GM18868 (cell line): ENCODE results near the gene TOR4A.

ENCODE experiments used
- ATAC-seq: cut with Tn5 transposase; IDR thresholded peaks from one replicate; pipeline ENCODE4 v1.9.1; 2021; ENCODE audit warnings: mild to moderate bottlenecking, moderate library complexity; ENCODE audit not compliant: unreplicated experiment

TOR4A gene

DNA sequence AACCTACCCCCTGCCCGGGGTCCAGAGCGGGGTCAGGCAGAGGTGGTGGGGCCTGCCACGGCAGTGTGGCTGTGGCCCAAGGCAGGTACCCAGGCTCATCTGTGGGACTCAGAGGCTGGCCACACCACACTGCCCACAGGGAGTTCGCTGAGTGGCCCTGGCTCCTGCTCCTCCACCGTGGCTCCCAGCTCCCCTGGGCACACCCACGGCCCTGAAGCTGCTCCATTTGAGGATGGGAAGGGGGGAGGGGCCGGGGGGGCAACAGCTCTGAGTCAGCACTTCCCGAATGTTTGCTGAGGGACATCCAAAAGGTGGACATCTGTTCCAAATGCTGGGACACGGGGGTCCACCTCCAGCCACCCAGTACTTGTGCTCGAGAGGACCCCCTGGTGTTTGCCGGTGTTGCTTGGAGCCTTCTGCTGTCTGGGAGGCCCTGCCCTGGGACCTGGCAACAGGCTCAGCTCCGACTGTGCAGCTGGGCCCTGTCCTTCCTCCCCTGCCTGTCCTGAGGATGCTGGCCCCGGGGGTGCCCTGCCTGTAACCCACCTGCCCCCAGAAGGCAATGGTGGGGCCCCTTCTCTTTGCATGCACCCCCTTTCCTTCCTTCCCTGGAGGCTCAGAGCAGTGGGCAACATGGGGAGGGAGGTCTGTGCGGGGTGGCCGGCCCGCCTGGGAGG, 27.0 kb downstream of the TOR4A start:
- no peak for ATAC-seq

DNA sequence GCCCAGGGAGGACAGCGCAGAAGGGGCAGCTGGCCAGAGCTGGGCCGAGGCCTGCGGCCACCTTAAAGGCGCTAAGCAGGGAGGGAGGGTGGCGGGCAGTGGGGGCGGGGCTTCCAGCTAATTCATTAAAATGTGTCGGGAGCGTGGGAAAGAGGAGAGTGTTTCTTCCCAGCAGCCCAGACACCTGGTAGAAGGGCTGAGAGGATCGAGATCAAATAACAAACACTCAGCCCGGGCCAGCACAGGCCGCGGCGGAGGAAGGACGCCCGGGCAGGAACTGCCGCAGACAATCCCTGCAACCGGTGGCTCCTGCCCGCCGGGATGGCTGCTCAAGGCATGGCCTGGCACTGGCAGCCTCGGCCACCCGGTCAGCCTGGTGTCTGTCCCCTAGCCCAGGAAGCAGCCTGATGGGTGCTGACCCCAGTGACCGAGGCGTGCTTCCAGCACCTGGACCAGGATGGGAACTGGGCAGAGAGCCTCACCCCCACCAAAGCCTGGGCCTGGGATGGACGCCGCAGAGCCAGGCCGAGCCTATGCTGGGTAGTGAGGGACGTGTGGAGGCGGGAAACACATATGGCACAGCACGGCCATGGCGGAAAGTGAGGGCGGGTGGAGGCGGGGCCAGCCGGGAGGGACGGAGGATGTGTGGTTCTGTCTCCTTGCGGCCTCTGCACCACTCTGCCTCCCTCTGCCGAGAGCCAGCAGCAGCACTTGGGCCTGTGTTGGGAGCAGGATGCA, 27.7 kb downstream of the TOR4A start:
- no peak for ATAC-seq

DNA sequence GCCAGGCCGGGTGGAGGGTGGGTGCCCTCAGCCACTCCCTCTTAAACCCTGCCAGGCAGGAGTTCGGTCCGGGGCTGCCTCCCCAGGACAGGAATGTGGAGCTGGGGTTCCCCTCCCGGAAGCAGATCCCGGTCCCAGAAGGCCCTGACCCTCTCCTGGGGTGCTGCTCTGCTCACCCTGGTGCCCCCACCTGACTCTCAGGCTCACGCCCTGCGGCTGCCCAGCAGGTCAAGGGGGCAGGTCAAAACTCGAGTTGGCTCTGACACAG, 28.2 kb downstream of the TOR4A start:
- no peak for ATAC-seq

DNA sequence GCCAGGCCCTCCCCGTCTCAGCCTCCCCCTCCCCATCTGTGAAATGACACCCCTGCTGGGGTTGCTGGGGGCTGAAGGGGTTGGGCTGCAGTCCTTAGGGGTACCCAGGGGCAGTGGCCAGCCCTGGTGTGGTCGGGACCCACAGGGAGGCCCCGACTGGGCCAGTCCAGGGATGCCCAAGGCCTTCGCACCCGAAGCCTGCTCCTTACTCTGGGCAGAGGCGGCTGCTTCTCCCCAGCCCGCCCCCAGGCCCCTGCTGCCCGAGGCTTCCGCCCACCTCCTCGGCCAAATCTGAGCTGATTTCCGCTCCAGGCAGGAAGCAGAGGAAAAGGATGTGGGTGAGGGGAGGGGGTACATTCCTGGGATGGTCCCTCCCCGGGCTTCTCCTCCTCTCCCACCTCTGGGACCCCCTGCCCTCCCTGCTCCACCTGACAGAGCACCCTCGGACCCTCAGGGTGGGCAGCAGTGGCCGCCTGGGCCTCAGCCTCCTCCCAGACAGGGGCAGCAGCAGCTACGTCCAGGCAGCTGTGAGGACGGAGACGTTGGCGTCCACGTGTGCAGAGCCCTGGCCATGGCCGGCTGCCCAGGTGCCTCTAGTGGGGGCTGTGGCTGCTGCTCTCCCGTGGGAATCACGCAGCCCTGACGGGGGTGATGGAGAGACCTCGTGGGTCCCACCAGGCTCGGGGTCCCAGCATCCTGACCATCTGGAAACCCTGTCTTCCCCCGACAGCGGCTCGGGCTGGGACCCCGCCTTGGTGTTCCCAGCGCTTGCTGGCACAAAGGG, 28.7 kb downstream of the TOR4A start:
- no peak for ATAC-seq

DNA sequence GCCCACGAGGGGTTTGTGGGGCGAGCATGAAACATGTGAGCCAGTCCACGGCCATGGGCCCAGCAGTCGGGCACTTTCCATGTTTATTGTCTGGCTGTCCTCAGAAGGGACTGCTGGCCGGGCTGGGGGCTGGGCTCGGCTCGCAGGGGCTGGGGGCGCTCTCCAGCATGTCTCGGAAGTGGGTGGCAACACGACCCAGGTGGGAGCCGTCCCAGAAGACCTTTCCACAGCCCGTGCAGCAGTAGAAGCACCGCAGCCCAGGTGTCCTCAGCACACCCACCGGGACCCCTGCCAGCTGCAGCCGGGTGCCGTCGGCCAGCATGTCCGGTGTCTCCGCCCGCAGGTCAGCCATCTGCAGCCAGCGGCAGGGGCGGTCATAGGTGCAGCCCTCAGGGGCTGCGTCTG, 29.3 kb downstream of the TOR4A start:
- no peak for ATAC-seq

DNA sequence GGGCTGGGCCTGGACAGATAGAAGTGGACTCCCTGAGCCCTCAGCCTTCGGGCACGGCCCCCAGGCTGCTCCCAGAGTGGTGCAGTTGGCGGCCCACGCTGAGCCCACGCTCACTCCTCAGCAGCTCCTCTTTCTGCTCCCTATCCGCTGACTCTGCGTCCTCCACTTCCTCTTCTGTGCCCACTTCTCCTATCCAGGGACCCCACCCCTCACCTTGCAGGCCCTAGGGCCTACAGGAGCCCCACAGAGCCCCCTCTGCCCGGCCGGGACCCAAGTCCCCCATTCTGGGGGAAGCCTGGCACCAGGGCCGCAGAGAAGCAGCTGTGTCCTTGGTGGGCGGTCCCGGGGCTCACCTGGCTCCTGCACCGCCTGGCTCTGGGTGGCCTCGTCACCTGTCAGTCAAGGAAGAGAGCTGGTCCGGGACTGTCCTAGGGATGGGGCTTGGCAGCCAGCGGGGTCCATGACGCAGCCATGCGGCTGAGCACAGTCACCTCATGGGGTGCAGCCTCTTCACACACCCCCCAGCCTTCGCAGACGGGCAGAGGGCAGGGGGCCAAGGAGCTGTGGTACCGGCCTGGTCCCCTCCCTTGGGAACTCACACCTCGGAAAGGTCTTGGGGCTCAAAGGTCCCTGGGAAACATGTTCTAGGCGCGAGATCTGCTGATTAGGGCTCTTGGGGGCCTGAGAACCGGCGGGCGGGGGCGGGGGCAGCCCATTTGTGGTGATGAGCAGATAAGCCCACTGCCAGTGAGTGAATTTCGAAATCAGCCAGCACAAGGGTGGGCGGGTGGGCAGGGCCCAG, 29.9 kb downstream of the TOR4A start:
- ATAC-seq: no peak

DNA sequence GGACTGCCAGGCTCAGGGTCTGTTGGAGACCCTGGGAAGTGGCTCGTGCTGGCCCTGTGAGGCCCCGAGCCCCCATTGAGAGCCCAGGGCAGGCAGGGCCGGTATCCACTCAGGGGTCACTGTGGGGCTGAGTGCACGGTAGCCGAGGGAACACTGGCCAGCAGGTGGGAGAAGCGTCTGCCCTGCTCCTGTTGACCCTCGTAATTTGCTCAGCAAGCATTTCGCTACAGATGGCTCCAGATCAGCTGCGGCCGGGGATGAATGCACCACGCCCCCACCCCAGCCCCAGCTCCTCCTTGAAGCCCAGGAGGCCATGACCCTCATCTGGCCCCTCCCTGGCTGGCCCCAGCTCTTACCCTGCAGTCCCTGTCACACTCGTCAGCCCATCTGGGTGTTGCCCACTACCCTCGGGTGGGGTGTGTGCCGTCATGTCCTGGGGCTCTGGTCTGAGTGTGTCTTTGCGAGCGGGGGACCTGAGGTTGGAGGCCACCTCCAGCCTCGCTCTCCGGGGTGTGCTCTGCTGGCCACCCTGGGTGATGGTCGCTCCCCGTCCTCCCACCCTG, 30.6 kb downstream of the TOR4A start:
- ATAC-seq: no peak

DNA sequence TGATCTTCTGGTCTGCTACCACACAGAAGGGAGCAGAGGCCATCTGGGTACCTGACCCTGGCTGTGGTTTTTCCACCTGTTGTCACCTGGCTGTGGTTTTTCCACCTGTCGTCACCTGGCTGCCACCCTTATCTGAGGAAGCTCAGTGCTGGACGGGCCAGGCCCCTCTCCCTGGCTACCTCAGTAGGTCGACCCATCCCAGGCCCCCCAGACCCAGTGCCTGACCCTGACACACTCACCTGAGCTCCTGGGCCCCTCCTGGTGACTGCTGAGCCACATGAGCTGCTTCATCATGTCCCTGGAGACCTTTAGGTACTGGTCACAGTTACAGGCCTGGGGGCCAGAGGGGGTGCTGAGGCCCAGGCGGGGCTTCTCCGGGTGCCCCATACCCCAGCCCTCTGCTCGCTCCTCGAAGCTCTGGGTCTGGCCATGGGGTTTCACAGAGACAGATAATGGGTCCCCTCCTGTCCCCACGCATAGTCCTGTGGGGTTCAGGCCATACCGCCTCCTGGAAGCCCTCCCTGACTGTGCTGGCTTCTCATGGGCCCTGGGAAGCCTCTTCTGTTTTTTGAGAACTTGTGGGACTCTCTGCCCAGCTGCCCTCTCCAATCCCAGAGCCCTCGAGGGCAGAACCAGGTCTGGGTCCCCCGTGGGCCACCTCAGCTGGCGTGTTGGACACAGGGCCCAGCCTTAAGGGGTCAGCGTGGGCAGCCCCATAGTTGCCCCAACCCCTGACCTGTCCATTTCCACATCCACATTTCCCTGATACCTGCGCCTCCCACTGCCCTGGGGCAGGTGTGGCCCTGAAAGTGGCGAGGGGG, 32.1 kb downstream of the TOR4A start:
- no peak for ATAC-seq

DNA sequence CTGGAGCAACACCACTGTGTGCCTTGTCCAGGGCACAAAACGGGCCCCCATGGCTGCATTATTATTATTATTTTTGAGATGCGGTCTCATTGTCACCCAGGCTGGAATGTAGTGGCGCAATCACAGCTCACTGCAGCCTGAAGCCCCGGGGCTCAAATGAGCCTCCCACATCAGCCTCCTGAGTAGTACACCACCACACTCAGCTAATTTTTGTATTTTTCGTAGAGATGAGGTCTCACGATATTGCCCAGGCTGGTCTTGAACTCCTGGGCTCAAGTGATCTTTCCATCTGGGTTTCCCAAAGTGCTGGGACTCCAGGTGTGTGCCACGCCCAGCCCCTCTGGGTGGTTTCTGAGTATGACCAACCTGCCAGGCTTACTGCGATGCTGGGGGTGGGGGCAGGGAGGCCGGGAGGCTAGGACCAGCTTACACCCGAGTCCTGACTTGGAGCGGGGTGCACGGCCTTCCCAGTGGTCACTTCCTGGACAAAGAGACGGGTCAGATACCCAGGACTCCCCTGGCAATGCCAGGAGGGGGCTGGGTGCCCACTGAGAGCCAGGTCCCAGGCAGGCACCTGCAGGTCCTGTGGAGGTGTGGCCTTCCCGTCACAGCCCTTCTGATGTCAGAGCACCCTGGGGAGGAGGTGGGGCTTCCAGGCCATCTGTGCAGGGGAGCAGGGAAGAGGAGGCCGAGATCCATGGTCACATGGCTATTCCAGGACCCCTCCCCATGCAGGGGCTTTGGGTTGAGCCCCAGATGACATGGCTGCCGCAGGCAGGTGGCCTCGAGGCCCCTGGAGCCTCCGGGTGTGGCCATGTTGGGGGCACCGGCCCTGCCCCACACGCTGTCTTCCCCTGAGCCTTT, 32.9 kb downstream of the TOR4A start:
- ATAC-seq: no peak

DNA sequence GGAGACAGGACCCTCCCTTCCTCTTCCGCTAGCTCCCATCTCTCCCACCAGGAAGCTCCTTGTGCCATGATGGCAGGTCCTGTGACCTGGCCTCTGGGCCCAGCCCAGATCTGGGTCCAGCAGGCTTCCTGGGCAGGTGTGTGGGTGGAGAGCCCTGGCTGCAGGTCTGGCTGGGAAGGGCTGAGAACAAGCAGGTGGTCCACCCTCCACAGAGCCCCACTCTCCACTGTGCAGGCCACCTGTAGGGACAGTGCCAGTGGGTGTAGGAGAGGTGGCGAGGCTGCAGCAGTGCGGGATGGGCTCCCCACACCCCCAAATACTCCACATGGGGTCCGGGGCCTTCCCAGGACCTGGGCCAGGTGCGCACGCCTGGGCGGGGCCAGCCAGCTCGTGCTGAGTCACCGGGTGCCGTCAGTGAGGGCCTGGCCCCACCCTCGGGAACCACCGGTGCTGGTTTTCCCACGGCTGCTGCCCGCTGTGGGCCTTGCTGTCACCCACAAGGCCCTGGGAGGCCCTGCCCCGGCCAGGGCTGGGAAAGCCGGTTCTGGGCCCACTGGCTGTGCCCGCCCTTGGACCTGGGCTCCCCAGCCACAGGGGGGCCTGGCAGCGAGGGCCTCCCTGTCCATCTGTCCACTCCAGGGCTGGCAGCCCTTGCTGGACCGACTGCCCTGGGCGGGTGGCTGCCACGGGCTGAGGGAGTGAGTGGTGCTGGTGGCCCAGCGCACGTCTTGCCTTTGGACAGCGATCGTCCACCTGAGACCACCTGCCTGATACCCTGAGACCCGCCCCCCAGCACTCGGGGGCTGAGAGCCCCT, 33.9 kb downstream of the TOR4A start:
- no peak for ATAC-seq

DNA sequence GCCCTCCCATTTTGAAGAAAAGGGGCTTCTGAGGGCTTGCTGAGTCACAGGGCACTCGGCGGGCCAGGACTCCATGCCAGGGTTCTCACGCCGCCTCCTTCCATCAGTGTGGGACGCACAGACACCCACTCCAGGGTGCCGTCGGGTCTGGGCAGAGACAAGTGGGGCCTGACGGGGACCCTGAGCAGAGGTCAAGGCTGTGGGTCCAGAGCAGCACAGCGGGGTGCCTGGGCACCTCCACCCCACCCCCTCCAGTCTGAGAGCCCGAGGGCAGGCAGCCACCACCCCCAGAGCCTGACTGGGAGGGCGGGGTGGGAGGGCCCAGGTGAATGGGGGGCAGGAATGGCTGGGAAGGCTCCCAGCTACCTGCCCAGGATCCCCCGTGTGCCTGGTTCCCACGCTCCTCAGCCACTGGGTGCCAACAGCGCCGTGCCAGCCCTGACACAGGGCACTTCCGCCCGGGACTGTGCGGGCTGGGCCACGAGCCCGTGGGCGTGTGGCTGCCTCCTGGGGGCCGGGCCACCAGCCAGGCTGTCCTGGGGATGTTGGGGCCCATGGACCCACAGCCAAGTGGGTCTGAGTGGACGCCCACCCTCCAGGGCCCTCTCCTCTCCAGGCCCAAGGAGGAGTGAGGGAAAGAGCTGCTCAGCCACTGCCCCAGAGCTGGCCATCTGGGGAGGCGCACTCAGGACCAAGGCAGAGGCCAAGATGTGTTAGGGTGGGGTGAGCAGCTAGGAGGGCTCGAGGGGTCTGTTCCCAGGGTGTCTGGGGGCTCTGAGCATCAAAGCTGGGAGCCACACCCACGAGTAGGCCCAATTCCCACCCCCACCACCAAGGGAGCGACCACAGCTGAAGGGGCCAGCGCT, 34.7 kb downstream of the TOR4A start:
- ATAC-seq: no peak

DNA sequence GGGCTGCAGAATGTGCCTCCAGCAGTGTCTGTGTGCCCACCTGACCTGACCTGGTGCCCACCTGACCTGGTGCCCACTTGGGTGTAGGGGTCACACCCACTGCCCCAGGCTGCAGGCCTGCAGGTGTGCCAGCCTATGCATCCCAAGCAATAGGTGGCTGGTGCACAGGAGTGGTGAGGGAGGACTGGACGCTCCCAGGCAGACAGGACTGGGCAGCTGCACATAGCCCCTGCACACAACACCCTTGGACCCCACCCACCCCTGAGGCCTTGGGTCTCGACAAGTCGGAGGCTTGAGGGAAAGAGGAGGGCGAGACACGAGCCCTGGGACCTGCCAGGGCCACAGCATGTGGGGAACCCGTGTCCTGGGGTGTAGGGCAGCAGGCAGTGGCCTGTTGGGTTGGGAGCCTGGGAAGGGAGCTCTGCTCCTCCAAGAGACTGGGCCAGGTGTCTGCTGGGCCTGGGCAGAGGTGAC, 35.4 kb downstream of the TOR4A start:
- ATAC-seq: no peak

DNA sequence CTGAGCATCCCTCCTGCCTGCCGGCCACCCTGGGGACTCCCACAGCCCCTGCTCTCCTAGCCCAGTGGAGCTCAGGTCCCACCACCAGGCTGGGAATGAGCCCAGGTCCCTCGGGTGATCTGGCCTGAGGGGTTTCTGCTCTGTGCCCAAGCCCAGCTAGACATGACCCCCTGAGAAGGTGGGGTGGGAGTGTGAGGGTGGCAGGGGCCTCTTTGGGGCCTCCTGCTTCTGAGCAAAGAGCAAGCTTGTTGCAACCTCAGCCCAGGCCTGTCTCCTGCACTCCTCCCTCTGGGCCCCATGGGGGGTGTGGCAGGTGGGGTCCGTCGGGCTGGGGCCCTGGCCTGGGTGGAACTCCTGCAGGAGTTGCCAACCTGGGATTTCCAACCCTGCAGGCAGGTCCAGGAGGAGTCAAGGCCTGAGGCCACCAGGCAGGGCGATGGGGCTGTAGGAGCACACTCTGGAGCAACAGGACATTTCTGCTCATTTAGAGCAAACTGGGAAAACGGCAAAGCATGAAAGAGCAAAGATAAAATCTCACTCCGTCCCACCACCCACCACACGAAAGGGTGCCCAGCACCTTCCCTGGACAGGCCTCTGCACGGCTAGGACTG, 35.9 kb downstream of the TOR4A start:
- no peak for ATAC-seq

DNA sequence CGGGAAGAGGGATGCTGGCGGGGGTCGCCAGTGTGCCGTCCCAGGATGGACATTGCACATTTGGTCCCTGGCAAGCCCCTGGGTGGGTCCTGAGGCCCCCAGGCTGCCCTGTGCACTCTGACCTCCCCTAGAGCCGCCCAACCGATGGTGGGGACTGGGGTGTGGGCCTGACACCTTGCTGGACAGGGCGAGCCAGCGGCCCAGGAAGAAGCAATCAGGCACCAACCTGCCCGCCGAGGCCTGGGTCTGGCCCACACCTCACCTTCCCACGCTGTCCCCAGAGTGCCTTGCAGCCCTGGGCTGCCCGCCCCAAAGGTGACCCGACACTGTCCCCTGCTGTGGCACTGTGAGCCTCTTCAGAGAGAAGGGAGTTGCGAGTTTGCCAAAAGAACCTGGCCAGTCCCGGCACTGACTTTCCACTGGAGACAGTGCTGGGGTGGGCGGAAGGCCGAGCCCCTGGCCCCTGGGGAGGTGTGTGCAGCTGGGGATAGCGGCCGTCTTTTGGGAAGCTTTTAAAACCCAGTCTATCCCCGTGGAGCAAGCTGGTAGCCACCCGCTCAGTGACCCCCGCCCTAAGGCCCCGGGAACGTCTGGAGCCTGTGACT, 36.5 kb downstream of the TOR4A start:
- no peak for ATAC-seq

DNA sequence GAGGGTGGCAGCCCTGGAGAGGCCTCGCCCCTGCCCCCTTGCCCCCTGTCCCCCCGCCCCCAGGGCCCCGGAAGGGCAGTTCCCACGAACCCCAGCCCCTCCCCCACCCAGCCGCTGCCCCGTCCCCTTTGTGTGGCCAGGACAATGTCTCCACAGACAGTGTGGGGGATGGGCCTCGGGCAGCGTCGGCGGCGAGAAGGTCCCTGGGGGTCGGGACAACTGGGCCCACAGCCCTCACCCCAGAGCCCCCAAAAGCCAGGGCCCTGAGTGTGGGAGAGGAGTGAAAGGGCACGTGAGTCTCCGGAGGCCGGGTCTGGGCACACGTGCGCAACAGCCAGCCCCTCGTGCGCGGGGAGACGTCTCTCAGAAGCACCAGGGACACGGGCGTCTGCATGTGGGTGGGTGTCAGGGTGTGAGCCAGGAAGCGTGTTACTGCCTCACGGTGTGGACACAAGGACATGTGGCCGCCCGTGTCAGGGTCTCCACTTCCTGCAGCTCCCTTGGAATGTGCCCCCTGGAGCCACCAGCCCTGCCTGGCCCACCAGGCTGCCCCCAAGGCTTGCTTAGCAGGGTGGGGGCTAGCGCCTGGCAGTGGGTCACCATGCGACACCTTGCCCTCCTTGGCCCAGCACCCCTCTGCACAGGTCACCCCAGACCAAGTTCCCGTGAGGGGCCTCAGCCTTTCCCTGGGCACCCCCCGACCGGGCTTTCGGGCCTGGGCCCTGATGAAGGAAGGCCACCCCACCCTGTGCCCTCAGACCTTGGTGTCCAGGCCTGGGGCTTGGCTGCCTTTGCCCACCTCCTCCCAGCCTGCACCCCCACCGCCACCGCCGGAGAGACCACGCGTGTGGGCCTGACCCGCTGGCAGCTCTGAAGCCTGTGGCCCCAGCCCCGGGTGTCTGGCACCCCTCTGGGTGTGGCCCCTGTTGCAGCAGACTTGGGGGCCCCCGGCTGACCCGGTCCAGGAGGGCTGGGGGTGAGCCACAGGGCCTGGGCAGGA, 37.3 kb downstream of the TOR4A start:
- no peak for ATAC-seq
